H1 (cell line): ENCODE measurements around the gene RUNX1. TPM values are rescaled to one million over a fixed set of nuclear protein-coding genes. Genes with fewer than 3 reads are reported as not detected.

ENCODE experiments used
- CTCF ChIA-PET: fragments of 300-600 bp; sonication (Branson Sonifier 250); formaldehyde crosslinking; loops from one replicate; lab custom pipeline; 2021; ENCODE audit not compliant: partially characterized antibody; lab: Charles Lee
- POLR2A ChIA-PET: fragments of 300-600 bp; sonication (Branson Sonifier 250); formaldehyde crosslinking; loops from one replicate; lab custom pipeline; 2021; ENCODE audit warnings: inconsistent platforms; ENCODE audit not compliant: partially characterized antibody; lab: Charles Lee
- DNase-seq, 2 experiments: peaks; one replicate each; pipeline versions ENCODE4 v3.0.0 to v3.0.0-alpha.2; 2010 to 2022; ENCODE audit warnings: low spot score in 2 of 2, low read depth in 1 of 2, mixed read lengths in 1 of 2
- FAIRE-seq: peaks from 2 replicates; lab custom pipeline; 2011; peaks lifted over from hg19 to GRCh38; lab: Jason Lieb, UNC
- H2AFZ ChIP-seq: 2 replicates; pipeline ENCODE4 v1.8.1; 2012; ENCODE audit warnings: low read length, inconsistent platforms
- H2AK5ac ChIP-seq: 2 replicates; pipeline ENCODE4 v1.6.1; 2013; ENCODE audit warnings: low read depth, low read length
- H2BK120ac ChIP-seq: replicated peaks from 2 replicates; pipeline ENCODE3; 2013; ENCODE audit warnings: low read depth, low read length, inconsistent platforms
- H2BK12ac ChIP-seq: 2 replicates; pipeline ENCODE4 v1.6.1; 2013; ENCODE audit warnings: low read depth, low read length
- H2BK15ac ChIP-seq: 2 replicates; pipeline ENCODE4 v1.6.1; 2013; ENCODE audit warnings: low read length
- H2BK20ac ChIP-seq: 2 replicates; pipeline ENCODE4 v1.6.1; 2013; ENCODE audit warnings: low read length
- H2BK5ac ChIP-seq: 2 replicates; pipeline ENCODE4 v1.6.1; 2013; ENCODE audit warnings: low read depth, low read length
- H3K14ac ChIP-seq: 2 replicates; pipeline ENCODE4 v1.6.1; 2013; ENCODE audit warnings: inconsistent platforms; ENCODE audit not compliant: insufficient read length
- H3K18ac ChIP-seq: 2 replicates; pipeline ENCODE4 v1.6.1; 2013; ENCODE audit warnings: low read length; ENCODE audit errors: extremely low read depth
- H3K23ac ChIP-seq: 2 replicates; pipeline ENCODE4 v1.6.1; 2013; ENCODE audit warnings: inconsistent platforms; ENCODE audit not compliant: insufficient read length
- H3K23me2 ChIP-seq: 2 replicates; pipeline ENCODE4 v1.6.1; 2013; ENCODE audit warnings: low read depth, low read length
- H3K27ac ChIP-seq: 2 replicates; pipeline ENCODE4 v1.6.1; 2011; ENCODE audit warnings: low read depth, low read length, inconsistent platforms
- H3K27me3 ChIP-seq, 4 experiments: replicated peaks in 1 of 4; 1 replicate in 1 of 4; 2 replicates in 3 of 4; pipeline versions ENCODE4 v1.6.1 to v1.8.1; 2011 to 2013; ENCODE audit warnings: low read length in 3 of 4, mild to moderate bottlenecking in 3 of 4, inconsistent platforms in 2 of 4, mixed read lengths in 2 of 4, moderate library complexity in 1 of 4; ENCODE audit not compliant: control insufficient read depth in 3 of 4, insufficient read depth in 3 of 4; ENCODE audit errors: extremely low read depth in 1 of 4
- H3K36me3 ChIP-seq, 4 experiments: 2 replicates each; pipeline versions ENCODE4 v1.6.1 to v1.8.1; 2011 to 2013; ENCODE audit warnings: mild to moderate bottlenecking in 4 of 4, low read length in 3 of 4, moderate library complexity in 2 of 4, control low read depth in 1 of 4, inconsistent platforms in 1 of 4; ENCODE audit not compliant: insufficient read depth in 4 of 4, control insufficient read depth in 2 of 4
- H3K4ac ChIP-seq: replicated peaks from 2 replicates; pipeline ENCODE3; 2013; ENCODE audit warnings: low read length, low read depth, mixed read lengths, inconsistent platforms; ENCODE audit not compliant: insufficient read length
- H3K4me1 ChIP-seq, 4 experiments: replicated peaks in 1 of 4; 1 replicate in 1 of 4; 2 replicates in 3 of 4; pipeline versions ENCODE4 v1.6.1 to v1.8.1; 2011 to 2013; ENCODE audit warnings: low read length in 3 of 4, inconsistent platforms in 2 of 4, mixed read lengths in 1 of 4; ENCODE audit not compliant: insufficient read depth in 4 of 4, control insufficient read depth in 3 of 4
- H3K4me2 ChIP-seq, 2 experiments: 2 replicates each; pipeline versions ENCODE4 v1.6.1 to v1.8.1; 2011 to 2013; ENCODE audit warnings: low read depth in 2 of 2, low read length in 2 of 2, control low read depth in 1 of 2, inconsistent platforms in 1 of 2, mild to moderate bottlenecking in 1 of 2; ENCODE audit not compliant: insufficient read depth in 1 of 2
- H3K4me3 ChIP-seq, 4 experiments: fragments of 200-600, 300-600 bp in 1 of 4; sonication (generic), shearing (Covaris generic), sonication (Bioruptor Twin) in 1 of 4; 2 replicates each; pipeline versions ENCODE4 v1.5.1 to v1.8.1; 2011 to 2016; ENCODE audit warnings: low read length in 4 of 4, low read depth in 3 of 4, control low read depth in 2 of 4, inconsistent platforms in 2 of 4, mild to moderate bottlenecking in 2 of 4, mixed read lengths in 1 of 4, moderate library complexity in 1 of 4; ENCODE audit not compliant: insufficient read depth in 2 of 4; ENCODE audit errors: extremely low read depth in 1 of 4
- H3K56ac ChIP-seq: replicated peaks from 2 replicates; pipeline ENCODE3; 2013; ENCODE audit warnings: low read depth, mild to moderate bottlenecking, mixed read lengths, low read length, inconsistent platforms; ENCODE audit not compliant: insufficient read length
- H3K79me1 ChIP-seq: 2 replicates; pipeline ENCODE4 v1.6.1; 2013; ENCODE audit warnings: low read depth, low read length, control low read depth
- H3K79me2 ChIP-seq, 2 experiments: 2 replicates each; pipeline versions ENCODE4 v1.6.1 to v1.8.1; 2012 to 2013; ENCODE audit warnings: low read length in 2 of 2, mild to moderate bottlenecking in 2 of 2, inconsistent platforms in 1 of 2; ENCODE audit not compliant: insufficient read depth in 2 of 2, control insufficient read depth in 1 of 2
- H3K9ac ChIP-seq, 4 experiments: replicated peaks in 1 of 4; 1 replicate in 1 of 4; 2 replicates in 3 of 4; pipeline versions ENCODE4 v1.6.1 to v1.8.1; 2011 to 2013; ENCODE audit warnings: low read depth in 3 of 4, low read length in 3 of 4, control low read depth in 2 of 4, mild to moderate bottlenecking in 2 of 4, moderate library complexity in 2 of 4, inconsistent platforms in 1 of 4; ENCODE audit errors: extremely low read depth in 1 of 4
- H3K9me3 ChIP-seq, 2 experiments: 2 replicates each; pipeline versions ENCODE4 v1.6.1 to v1.8.1; 2012 to 2013; ENCODE audit warnings: mild to moderate bottlenecking in 2 of 2, moderate library complexity in 2 of 2, control low read depth in 1 of 2, inconsistent platforms in 1 of 2, low read depth in 1 of 2, low read length in 1 of 2, mixed read lengths in 1 of 2; ENCODE audit not compliant: insufficient read depth in 2 of 2
- H4K20me1 ChIP-seq, 2 experiments: replicated peaks in 1 of 2; 2 replicates each; pipeline versions ENCODE3 to v1.8.1; 2011 to 2013; ENCODE audit warnings: inconsistent platforms in 2 of 2, low read length in 2 of 2, mild to moderate bottlenecking in 1 of 2; ENCODE audit not compliant: insufficient read depth in 2 of 2, control insufficient read depth in 1 of 2
- H4K5ac ChIP-seq: 2 replicates; pipeline ENCODE4 v1.6.1; 2013; ENCODE audit warnings: low read length, low read depth, mixed read lengths, inconsistent platforms; ENCODE audit not compliant: insufficient read length
- H4K8ac ChIP-seq: 2 replicates; pipeline ENCODE4 v1.8.0; 2013; ENCODE audit warnings: mild to moderate bottlenecking, moderate library complexity, low read length, inconsistent platforms; ENCODE audit not compliant: insufficient read depth; ENCODE audit errors: extremely low read depth
- H4K91ac ChIP-seq: replicated peaks from 2 replicates; pipeline ENCODE3; 2013; ENCODE audit warnings: low read length, mixed read lengths, inconsistent platforms; ENCODE audit not compliant: insufficient read length
- ASH2L ChIP-seq: fragments of 200-600, 300-600 bp; sonication (generic); IDR thresholded peaks from one replicate; pipeline ENCODE4 v1.7.1; 2017; ENCODE audit warnings: low read length
- CEBPB ChIP-seq: IDR thresholded peaks from 2 replicates; pipeline ENCODE4 v1.6.1; 2012; ENCODE audit warnings: low read depth, low read length
- CHD1 ChIP-seq: IDR thresholded peaks from 2 replicates; pipeline ENCODE4 v1.6.1; 2012; ENCODE audit warnings: low read depth, low read length, improper control_type of control experiment
- CREB1 ChIP-seq: IDR thresholded peaks from 2 replicates; pipeline ENCODE4 v1.6.1; 2012; ENCODE audit warnings: inconsistent platforms
- EP300 ChIP-seq, 2 experiments: IDR thresholded peaks; 1 replicate in 1 of 2; 2 replicates in 1 of 2; pipeline ENCODE4 v1.6.1; 2011 to 2012; ENCODE audit warnings: low read depth in 2 of 2, low read length in 2 of 2, mild to moderate bottlenecking in 2 of 2, borderline replicate concordance in 1 of 2, inconsistent platforms in 1 of 2, moderate library complexity in 1 of 2
- FOSL1 ChIP-seq: IDR thresholded peaks from 2 replicates; pipeline ENCODE4 v1.6.1; 2011; ENCODE audit warnings: mild to moderate bottlenecking, low read depth, low read length, moderate library complexity; ENCODE audit not compliant: insufficient read depth
- KDM1A ChIP-seq: fragments of 200-600, 300-600 bp; sonication (generic); IDR thresholded peaks from 2 replicates; pipeline ENCODE4 v1.7.1; 2016; ENCODE audit warnings: mild to moderate bottlenecking, low read length, borderline replicate concordance
- KDM4A ChIP-seq: IDR thresholded peaks from one replicate; pipeline ENCODE4 v1.7.1; 2012; ENCODE audit warnings: low read depth, mild to moderate bottlenecking, moderate library complexity, low read length, inconsistent platforms; ENCODE audit not compliant: severe bottlenecking
- RBBP5 ChIP-seq: IDR thresholded peaks from 2 replicates; pipeline ENCODE4 v1.7.1; 2012; ENCODE audit warnings: low read depth, mild to moderate bottlenecking, inconsistent platforms, low read length, moderate library complexity, borderline replicate concordance
- SIN3A ChIP-seq, 2 experiments: IDR thresholded peaks in 1 of 2; conservative IDR thresholded peaks in 1 of 2; 2 replicates each; pipeline ENCODE4 v1.6.1; 2011 to 2012; ENCODE audit warnings: low read length in 2 of 2, improper control_type of control experiment in 1 of 2, low read depth in 1 of 2, mild to moderate bottlenecking in 1 of 2
- SIRT6 ChIP-seq: IDR thresholded peaks from one replicate; pipeline ENCODE4 v1.7.1; 2012; ENCODE audit warnings: low read length, inconsistent platforms
- SP4 ChIP-seq: IDR thresholded peaks from 2 replicates; pipeline ENCODE4 v1.6.1; 2012; ENCODE audit warnings: low read length, inconsistent platforms
- TEAD4 ChIP-seq: IDR thresholded peaks from 2 replicates; pipeline ENCODE4 v1.6.1; 2012; ENCODE audit warnings: low read depth, low read length, inconsistent platforms, mixed read lengths
- ZNF274 ChIP-seq: IDR thresholded peaks from 2 replicates; pipeline ENCODE4 v1.7.0; 2012; ENCODE audit warnings: low read length, borderline replicate concordance; ENCODE audit errors: extremely low read depth
- WGBS, 2 experiments: shearing (Covaris generic) in 1 of 2; methylation state at CpG; one replicate each; pipeline versions ENCODE4 v1.1.6 to v1.1.7; 2013 to 2015; ENCODE audit warnings: low lambda C conversion rate in 2 of 2, mixed read lengths in 2 of 2, inconsistent platforms in 1 of 2, low coverage in 1 of 2, missing lambda C conversion rate in 1 of 2; ENCODE audit not compliant: insufficient replicate concordance in 2 of 2, insufficient coverage in 1 of 2, insufficient read length in 1 of 2; ENCODE audit errors: extremely low coverage in 1 of 2, missing lambda C conversion rate in 1 of 2; 5-methylcytosine and 5-hydroxymethylcytosine counted together
- polyA plus RNA-seq, 7 experiments: library from polyadenylated mRNA; depleted of rRNA in 3 of 7; stranded (reverse) in 5 of 7; unstranded in 2 of 7; fragments of >200 nt in 5 of 7; fragments of 200-250 nt in 2 of 7; gene quantifications; 1 replicate in 5 of 7; 2 replicates in 1 of 7; 4 replicates in 1 of 7; pipeline versions ENCODE4 v1.2.1 to v1.2.3, GENCODE V29; 2011 to 2013; ENCODE audit warnings: missing spikeins in 2 of 7, mixed read lengths in 2 of 7
- total RNA-seq: library from RNA; stranded (reverse); fragmentation: NEBNext Ultra II Directional; extraction: Animal tissue kit (Norgen Biotek cat#: 25700); gene quantifications from 2 replicates; pipeline ENCODE4 v1.2.1, GENCODE V29; 2021

RUNX1 gene
- total and polyA plus RNA-seq, 2 of the 8 experiments (the other 6 are each of a cell fraction or from before 2014, with no cell fraction given): 0.20 to 0.60 TPM

- no peak overlapping the region for H3K14ac ChIP-seq
- H2BK20ac ChIP-seq: no peak overlapping the region
- no peak overlapping the region for H3K27ac ChIP-seq
- H3K4me2 ChIP-seq: no peak overlapping the region
- no peak overlapping the region for H4K5ac ChIP-seq
- H2BK120ac ChIP-seq: no peak overlapping the region
- H3K4me3 ChIP-seq: no peak overlapping the region
- no peaks in the 10 kb centered on the region for H3K23me2 ChIP-seq
- no peak overlapping the region for H4K8ac ChIP-seq
- 88% methylated on average over 10 of the region's 10 CpGs; no CpG with 5 or more reads in 1 of the 2 experiments for WGBS, 2 experiments
- no peak overlapping the region for H3K18ac ChIP-seq
- no peaks in the 10 kb centered on the region for H3K9me3 ChIP-seq
- no peak overlapping the region for H2BK15ac ChIP-seq
- peaks cover 0 to 5% of the 10 kb centered on the region in 2 experiments for H4K20me1 ChIP-seq
- CTCF ChIA-PET: interaction anchor here (0.6 to 0.7 kb wide), 3 partner anchors 8 to 912 kb away, joined by 3 to 4 read pairs (median 3); no protein-coding TSS in a partner anchor
- H3K4ac ChIP-seq: no peak overlapping the region
- no peak overlapping the region for H2AK5ac ChIP-seq
- H3K23ac ChIP-seq: no peak overlapping the region
- no peaks in the 10 kb centered on the region for H3K36me3 ChIP-seq
- H3K9ac ChIP-seq: no peak overlapping the region
- peaks cover 0 to 3% (median 0%) of the 10 kb centered on the region in 4 experiments; a peak in 1 of 7 replicates for H3K27me3 ChIP-seq
- H2BK5ac ChIP-seq: no peak overlapping the region
- no peak for FAIRE-seq
- H3K56ac ChIP-seq: no peak overlapping the region
- no peaks in the 10 kb centered on the region for H3K79me2 ChIP-seq
- no peak overlapping the region for H2BK12ac ChIP-seq
- POLR2A ChIA-PET: no interaction called here
- H3K4me1 ChIP-seq: no peaks in the 10 kb centered on the region
- DNase-seq: no peak
- H3K79me1 ChIP-seq: no peaks in the 10 kb centered on the region
- H4K91ac ChIP-seq: no peak overlapping the region
- no peak overlapping the region for H2AFZ ChIP-seq
- TF ChIP-seq SIRT6 (no peak), CEBPB (no peak), CHD1 (no peak), SIN3A (conservative IDR thresholded peaks at IDR 0.05 in 1 of 2, IDR thresholded peaks at IDR 0.05 in 1 of 2; ENCODE audit: low read depth in 1 of 2, low read length in 2 of 2) (no peak), KDM4A (no peak), FOSL1 (no peak), KDM1A (no peak), ZNF274 (no peak), EP300 (IDR thresholded peaks at IDR 0.05; ENCODE audit: borderline replicate concordance in 1 of 2, low read depth in 2 of 2, low read length in 2 of 2) (no peak), RBBP5 (no peak), ASH2L (no peak), TEAD4 (no peak), SP4 (no peak), CREB1 (no peak)
Measured at GRCh38 chr21:34967509-34968289, 81.4 kb downstream of the RUNX1 start.
